Esophagus squamous epithelium (tissue), 4 donors: ENCODE results near the gene DYNC1LI2.

Experiments used
- CTCF ChIP-seq, 6 experiments: fragments of 450-650 bp in 4 of 6; fragments of 200-600 bp in 2 of 6; sonication (generic) in 2 of 6; IDR thresholded peaks; one replicate each; pipeline ENCODE4 v1.5.1; 2016 to 2019; ENCODE audit warnings: antibody characterized with exemption in 6 of 6, mild to moderate bottlenecking in 4 of 6, moderate library complexity in 4 of 6
- POLR2A ChIP-seq, 4 donors: fragments of 450-650 bp; IDR thresholded peaks; one replicate each; pipeline ENCODE4 v1.6.1; 2017; ENCODE audit warnings: antibody characterized with exemption in 4 of 4, mild to moderate bottlenecking in 4 of 4, moderate library complexity in 3 of 4

- no peak for TF ChIP-seq POLR2A (IDR thresholded peaks at IDR 0.05)
- TF ChIP-seq CTCF (IDR thresholded peaks at IDR 0.05), result no peak
Observed at GRCh38 chr16:66706506-66706880, 44.9 kb downstream of the DYNC1LI2 start.
